GM11168 (cell line): ENCODE measurements around the gene UCHL1.

Source experiments
- in situ Hi-C: fragments of 300-500 bp; cut with MboI; formaldehyde crosslinking; loops from one replicate; pipeline ENCODE4 v1.12.0; 2022; ENCODE audit warnings: low sequenced_read_pairs; ENCODE audit not compliant: unreplicated experiment

The UCHL1 gene

DNA sequence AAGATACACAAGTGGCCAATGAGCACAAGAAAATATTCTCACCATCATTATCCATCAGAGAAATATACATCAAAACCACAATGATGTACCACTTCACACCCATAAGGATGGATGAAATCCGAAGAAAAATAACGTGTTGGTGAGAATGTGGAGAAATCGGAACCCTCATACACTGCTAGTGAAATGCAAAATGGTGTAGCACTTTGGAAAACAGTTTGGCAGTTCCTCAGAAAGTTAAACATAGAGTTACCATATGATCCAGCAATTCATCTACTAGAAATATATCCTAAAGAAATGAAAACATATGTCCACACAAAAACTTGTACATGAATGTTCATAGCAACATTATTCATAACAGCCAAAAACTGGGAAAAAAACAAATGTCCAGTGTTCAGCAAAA is 23.9 kb upstream of the UCHL1 start:
- in situ Hi-C loops = no loop called here

DNA sequence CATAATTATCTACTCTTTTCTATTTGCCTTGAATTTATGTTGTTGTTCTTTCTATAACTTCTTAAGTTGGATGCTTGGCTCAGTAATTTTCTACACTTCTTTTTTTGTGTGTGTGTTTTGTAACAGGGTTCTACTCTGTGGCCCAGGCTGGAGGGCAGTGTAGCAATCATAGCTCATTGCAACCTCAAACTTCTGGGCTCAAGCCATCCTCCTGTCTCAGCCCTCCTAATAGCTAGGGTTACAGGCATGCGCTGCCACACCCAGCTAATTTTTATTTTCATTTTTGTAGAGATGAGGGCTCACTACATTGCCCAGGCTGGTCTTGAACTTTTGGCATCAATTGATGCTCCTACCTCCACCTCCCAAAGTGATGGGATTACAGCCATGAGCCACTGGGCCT is 20.7 kb upstream of the UCHL1 start:
- in situ Hi-C loops = no loop called here

- in situ Hi-C loops = no loop called here
These were observed 20.2 kb upstream of the UCHL1 start for GRCh38 chr4:41236508-41236907.

- in situ Hi-C loops = no loop called here
These were observed 14.8 kb upstream of the UCHL1 start for GRCh38 chr4:41241919-41242318.

GRCh38 chr4:41245983-41246382 is 10.7 kb upstream of the UCHL1 start:
- in situ Hi-C loops = no loop called here

GRCh38 chr4:41256131-41256739 is 493 bp upstream of the UCHL1 start:
- in situ Hi-C loops = no loop called here

DNA sequence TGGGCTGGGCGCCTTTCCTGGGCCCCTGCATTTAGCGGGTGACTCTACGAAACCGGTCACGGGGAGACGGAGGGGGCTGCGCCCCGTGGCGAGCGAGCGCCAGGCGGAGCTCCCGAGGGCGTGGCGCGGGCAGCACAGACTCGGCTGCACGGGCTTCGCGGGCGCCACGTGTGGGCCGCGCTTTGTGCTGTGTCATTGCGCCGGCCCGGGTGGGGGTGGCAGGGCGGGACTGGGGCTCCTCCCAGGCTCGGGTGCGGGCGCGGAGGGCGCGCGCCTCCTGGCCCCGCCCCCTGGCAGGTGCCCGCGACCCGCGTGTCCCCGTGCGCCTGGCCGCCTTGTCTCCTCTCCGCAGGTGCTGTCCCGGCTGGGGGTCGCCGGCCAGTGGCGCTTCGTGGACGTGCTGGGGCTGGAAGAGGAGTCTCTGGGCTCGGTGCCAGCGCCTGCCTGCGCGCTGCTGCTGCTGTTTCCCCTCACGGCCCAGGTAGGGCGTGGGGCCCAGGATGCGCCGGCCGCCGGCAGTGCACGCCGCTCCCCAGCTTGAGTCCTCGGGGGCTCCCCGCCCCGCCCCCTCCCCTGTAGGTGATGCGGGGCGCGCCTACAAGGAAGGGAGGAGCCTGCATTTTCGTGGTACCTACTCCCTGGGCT is 651 bp downstream of the UCHL1 start:
- in situ Hi-C loops = no loop called here

- in situ Hi-C loops = no loop called here
These were observed 1.2 kb downstream of the UCHL1 start for GRCh38 chr4:41257906-41258305.

DNA sequence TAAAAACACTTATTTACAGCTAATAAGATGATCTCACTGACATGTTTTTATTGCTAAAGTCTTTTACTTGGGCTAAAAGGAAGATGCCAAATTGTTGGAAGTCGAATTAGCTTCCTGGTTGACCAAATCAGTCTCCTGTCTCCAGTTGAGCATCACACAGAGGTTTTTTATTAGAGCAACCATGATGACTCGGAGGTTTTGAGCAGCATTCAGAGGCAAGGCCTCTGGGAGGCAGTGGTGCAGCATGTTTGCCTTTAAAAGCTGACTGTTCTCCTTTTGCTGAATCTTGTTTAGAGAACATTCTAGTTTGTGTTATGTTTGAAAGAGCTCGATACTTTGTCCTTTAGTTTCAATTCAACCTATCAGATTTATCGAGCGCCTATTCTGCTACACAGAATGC is 2.1 kb downstream of the UCHL1 start:
- in situ Hi-C loops = no loop called here

DNA sequence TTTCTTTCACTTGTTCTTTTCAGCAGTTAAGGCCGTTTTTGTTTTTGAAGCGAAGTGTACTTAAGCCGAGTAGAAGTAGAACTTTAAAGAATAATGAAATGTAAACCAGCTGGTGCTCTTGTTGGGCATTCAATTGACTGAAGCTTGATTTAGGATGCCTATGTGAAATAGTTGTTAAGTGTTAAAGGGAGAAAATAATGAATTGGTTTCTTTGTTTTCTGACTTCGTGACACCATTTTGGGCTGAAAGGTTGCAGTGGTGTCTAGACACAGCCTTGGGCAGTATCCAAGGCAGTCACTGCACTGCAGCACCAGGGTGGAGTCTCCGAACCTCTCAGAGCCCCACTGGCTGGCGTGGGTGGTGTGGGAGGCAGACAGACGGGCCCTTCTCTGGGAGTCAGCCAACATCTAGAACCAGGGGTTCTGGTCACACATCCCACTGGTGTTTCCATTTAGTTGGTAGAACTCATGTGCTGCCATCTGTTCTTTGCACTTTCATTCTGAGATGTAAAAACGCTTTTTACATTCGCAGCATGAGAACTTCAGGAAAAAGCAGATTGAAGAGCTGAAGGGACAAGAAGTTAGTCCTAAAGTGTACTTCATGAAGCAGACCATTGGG is 3.5 kb downstream of the UCHL1 start:
- in situ Hi-C loops = no loop called here

DNA sequence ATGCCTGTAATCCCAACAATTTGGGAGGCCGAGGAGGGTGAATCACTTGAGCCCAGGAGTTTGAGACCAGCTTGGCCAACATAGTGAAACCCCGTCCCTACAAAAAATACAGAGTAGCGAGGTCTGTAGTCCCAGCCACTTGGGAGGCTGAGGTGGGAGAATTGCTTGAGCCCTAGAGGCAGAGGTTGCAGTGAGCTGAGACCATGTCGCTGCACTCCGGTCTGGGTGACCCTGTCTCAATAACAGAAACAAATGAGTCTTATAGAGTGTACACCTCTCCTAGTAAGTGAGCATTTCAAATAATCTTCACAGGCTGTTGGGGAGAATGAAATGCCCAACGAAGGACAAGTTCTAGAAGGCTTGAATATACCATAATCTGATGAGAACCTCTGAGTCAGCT is 5.5 kb downstream of the UCHL1 start:
- in situ Hi-C loops = no loop called here

- in situ Hi-C loops = no loop called here
These were observed 7.5 kb downstream of the UCHL1 start for GRCh38 chr4:41264212-41264611.

GRCh38 chr4:41267997-41268396 is 11.3 kb downstream of the UCHL1 start:
- in situ Hi-C loops = no loop called here

DNA sequence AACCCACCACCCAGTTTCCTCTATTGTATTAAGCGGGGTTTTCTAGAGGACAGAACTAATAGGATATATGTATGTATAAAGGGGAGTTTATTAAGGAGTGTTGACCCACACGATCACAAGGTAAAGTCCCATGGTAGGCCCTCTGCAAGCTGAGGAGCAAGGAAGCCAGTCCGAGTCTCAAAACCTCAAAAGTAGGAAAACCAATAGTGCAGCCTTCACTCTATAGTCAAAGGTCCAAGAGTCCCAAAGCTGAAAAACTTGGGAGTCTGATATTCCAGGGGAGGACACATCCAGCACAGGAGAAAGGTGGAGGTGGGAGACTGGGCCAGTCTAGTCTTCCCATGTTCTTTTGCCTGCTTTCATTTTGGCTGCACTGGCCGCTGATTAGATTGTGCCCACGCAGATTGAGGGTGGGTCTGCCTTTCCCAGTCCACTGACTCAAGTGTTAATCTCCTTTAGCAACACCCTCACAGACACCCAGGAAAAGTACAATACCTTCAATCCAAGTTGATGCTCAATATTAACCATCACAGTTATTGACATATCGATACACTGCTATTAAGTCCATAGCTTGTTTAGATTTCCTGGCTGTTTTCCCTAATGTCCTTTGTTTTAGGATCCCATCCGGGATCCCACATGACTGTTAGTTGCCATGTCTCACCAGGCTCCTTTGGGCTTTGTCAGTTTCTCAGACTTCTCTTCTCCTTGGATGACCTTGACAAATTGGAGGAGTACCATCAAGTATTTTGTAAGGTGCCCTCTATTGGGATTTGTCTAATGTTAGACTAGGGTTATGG is 12.2 kb downstream of the UCHL1 start:
- in situ Hi-C loops = no loop called here

DNA sequence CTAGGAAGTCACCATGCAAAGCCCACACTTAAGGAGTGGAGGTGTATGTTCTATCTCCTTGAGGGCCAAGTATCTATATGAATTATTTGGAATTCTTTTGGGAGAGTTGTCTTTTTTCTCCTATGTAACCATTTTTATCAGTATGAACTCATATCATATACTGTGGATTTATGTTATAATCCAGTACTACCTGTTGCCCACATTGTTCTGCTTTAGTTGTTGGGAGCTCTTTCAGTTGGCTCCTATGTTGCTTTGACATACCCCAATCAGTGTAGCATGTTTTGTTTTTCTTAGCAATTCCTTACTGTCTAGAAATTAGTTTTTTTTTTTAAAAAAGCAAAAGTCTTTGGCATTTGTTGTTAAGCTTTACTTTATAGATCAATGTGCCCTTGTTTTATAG is 13.0 kb downstream of the UCHL1 start:
- in situ Hi-C loops = no loop called here

- in situ Hi-C loops = loop anchor here (25.0 kb wide), 1 partner anchor 611 kb away; no protein-coding TSS in a partner anchor
These were observed 19.2 kb downstream of the UCHL1 start for GRCh38 chr4:41275931-41276330.

GRCh38 chr4:41280010-41280409 is 23.3 kb downstream of the UCHL1 start:
- in situ Hi-C loops = loop anchor here (25.0 kb wide), 1 partner anchor 607 kb away; no protein-coding TSS in a partner anchor

DNA sequence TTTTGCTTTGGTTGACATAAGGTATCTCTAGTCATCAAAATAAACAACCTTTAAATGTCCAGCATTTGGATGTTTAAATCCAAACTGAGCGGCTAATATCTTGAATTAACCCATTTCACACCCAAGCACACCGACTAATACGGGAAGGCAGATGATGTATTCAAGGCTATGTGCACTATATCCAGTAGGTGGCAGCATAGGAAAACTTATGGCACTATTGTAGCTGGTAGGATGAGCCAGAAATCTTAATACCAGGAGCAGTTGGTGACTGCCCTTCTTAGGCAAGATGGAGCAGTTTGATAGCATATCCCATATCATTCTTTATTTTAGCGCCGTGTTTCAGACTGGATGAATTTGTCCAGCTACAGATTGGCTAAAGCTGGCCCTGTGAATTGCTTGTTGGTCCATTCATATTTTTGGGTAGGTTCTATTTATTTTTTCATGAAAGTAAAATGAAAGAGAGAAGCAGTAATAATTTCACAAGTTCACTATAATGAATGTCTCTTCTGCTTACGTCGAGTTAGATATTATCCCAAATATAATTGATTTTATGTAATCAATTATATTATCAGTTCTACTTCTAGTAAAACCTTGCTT is 24.4 kb downstream of the UCHL1 start:
- in situ Hi-C loops = loop anchor here (25.0 kb wide), 1 partner anchor 606 kb away; no protein-coding TSS in a partner anchor

- in situ Hi-C loops = loop anchor here (25.0 kb wide), 1 partner anchor 605 kb away; no protein-coding TSS in a partner anchor
These were observed 25.6 kb downstream of the UCHL1 start for GRCh38 chr4:41282366-41282765.

- in situ Hi-C loops = loop anchor here (5.0 to 25.0 kb wide), 2 partner anchors 372 to 602 kb away; no protein-coding TSS in a partner anchor
These were observed 28.6 kb downstream of the UCHL1 start for GRCh38 chr4:41285202-41285863.
